Effector memory CD4-positive, alpha-beta T cell (primary cell): Measurements from ENCODE around the gene SDR42E2.

Source experiments
- DNase-seq, 3 donors: peaks; one replicate each; pipeline ENCODE4 v3.0.0-alpha.2; 2020
- H3K27ac ChIP-seq: 2 replicates; pipeline ENCODE4 v1.7.0; 2013; ENCODE audit warnings: mild to moderate bottlenecking, low read length, moderate library complexity; ENCODE audit not compliant: insufficient read depth, poor library complexity, severe bottlenecking
- H3K27me3 ChIP-seq: replicated peaks from 2 replicates; pipeline ENCODE4 v1.7.0; 2013; ENCODE audit warnings: mild to moderate bottlenecking, low read length; ENCODE audit not compliant: insufficient read depth, control insufficient read depth, poor library complexity, severe bottlenecking
- H3K36me3 ChIP-seq: 2 replicates; pipeline ENCODE4 v1.7.0; 2013; ENCODE audit warnings: mild to moderate bottlenecking, low read length, moderate library complexity; ENCODE audit not compliant: control insufficient read depth, insufficient read depth
- H3K4me1 ChIP-seq: 2 replicates; pipeline ENCODE4 v1.7.0; 2013; ENCODE audit warnings: low read length, mild to moderate bottlenecking; ENCODE audit not compliant: control insufficient read depth, insufficient read depth, poor library complexity, severe bottlenecking
- H3K4me3 ChIP-seq: 2 replicates; pipeline ENCODE4 v1.7.0; 2013; ENCODE audit warnings: low read length, low read depth, mild to moderate bottlenecking; ENCODE audit not compliant: insufficient read depth, poor library complexity, severe bottlenecking
- H3K9me3 ChIP-seq: 2 replicates; pipeline ENCODE4 v1.7.0; 2013; ENCODE audit warnings: mild to moderate bottlenecking, low read length, moderate library complexity; ENCODE audit not compliant: control insufficient read depth

SDR42E2 gene

DNA sequence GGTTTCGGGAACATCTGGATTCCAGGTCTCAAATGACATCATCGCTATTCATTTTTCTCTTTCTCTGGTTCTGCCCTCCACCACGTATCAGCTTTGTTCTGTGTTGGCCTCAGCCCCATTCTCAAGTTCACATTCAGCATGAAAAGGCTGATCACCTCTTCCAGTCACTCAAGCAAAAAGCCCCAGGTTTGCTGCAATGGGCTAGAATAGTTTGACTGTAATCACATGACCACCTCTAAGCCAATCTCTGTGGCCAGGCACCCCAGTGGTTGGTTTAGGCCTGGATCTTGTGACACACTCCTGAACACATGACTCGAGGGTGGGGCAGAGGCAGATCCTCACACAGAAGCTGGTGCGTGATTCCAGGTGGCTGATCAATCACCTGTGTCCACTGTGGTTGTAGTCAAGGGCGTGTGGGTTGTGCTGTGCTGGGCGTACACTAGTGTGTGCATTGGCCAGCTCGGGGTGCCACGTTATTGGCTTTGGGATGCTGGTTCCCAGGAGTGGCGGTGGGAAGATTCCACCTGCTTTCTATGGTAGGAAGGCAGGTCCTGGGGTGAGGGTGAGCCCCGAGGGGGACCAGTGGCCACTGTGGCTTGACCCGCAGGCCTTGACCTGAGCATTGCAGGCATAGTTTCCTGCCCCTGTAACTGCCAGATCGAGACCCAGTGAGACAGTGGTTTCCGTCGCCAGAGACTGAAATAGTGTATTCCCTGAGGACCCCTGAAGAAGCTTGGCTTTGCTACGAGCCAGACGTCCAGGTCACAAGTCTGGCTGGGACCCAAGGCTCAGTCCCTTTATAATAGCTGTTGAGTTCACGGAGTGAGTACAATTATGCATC is 55.8 kb downstream of the SDR42E2 start:
- Histone ChIP-seq H3K27ac (no peak overlapping the region), H3K27me3 (no peaks in the 10 kb centered on the region), H3K9me3 (no peaks in the 10 kb centered on the region), H3K4me1 (no peaks in the 10 kb centered on the region), H3K36me3 (no peaks in the 10 kb centered on the region), H3K4me3 (no peak overlapping the region)
- DNase-seq, result no peak

DNA sequence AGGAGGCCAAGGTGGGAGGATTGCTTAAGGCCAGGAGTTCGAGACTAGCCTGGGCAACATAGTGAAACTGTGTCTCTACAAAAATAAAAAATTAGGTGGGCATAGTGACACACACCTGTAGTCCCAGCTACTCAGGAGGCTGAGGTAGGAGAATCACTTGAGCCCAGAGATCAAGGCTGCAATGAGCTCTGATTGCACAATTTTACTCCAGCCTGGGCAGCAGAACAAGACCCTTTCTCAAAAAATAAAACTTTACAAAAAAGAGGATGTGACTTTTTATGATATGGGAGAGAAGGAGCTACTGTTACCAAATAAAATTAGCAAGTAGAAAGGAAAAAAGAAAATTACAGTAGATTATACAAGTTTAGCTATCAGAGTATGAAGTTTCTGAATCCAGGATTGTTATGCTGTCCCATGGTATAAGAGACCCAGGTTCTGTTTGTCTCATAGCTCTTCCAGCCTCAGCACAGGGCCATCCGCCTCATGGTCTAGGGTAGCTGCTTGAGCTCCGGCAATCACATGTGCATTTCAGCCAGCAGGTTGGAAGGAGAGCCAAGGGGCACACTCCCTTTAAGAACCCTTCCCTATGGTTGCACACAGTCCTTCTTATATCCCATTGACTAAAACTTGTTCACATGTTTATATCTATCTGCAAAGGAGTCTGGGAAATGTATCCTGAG is 57.2 kb downstream of the SDR42E2 start:
- no peak for DNase-seq
- Histone ChIP-seq H3K4me1 (no peaks in the 10 kb centered on the region), H3K4me3 (no peak overlapping the region), H3K27me3 (no peaks in the 10 kb centered on the region), H3K27ac (no peak overlapping the region), H3K36me3 (no peaks in the 10 kb centered on the region), H3K9me3 (no peaks in the 10 kb centered on the region)

DNA sequence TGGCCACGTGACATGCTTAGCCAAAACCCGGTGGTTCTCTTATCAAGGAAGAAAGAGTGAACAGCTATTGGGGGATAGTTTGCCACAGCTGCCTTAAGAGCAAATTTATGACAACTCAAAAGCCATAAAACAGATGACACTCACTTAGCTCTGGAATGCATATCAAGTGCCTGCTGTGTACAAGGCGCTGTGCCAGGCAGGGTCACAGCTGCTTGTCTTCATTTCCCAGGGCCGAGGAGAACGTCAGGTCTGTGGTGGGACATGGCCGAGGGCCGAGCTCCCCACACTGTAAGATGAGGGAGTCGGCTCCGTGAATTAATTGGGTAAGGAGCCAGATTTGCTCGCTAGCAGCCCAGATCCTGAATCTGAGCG is 57.7 kb downstream of the SDR42E2 start:
- no peaks in the 10 kb centered on the region for H3K4me1 ChIP-seq
- H3K27me3 ChIP-seq, result no peaks in the 10 kb centered on the region
- no peak for DNase-seq
- no peak overlapping the region for H3K27ac ChIP-seq
- no peaks in the 10 kb centered on the region for H3K36me3 ChIP-seq
- no peaks in the 10 kb centered on the region for H3K9me3 ChIP-seq
- H3K4me3 ChIP-seq, result no peak overlapping the region

DNA sequence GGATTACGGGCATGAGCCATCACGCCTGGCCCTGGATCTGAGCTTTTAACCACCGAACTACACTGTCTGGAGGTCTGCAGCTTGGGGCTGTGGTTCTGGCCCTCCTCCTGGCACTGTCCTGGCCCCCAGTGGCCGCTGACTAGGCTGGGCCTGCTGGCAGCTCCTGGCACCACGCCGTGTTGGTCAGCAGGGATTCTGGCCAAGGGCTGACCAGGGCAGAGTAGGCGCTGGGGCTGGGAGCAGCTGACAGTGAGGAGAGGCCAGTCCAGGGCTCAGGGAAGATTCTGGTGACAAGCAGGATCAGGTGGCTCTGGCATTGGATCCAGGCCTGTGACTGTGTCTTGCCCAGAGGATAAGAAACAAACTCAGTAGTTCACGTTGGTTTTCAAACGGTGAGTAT is 58.4 kb downstream of the SDR42E2 start:
- Histone ChIP-seq H3K27me3 (no peaks in the 10 kb centered on the region), H3K27ac (no peak overlapping the region), H3K4me3 (no peak overlapping the region), H3K4me1 (no peaks in the 10 kb centered on the region), H3K9me3 (no peaks in the 10 kb centered on the region), H3K36me3 (no peaks in the 10 kb centered on the region)
- no peak for DNase-seq

DNA sequence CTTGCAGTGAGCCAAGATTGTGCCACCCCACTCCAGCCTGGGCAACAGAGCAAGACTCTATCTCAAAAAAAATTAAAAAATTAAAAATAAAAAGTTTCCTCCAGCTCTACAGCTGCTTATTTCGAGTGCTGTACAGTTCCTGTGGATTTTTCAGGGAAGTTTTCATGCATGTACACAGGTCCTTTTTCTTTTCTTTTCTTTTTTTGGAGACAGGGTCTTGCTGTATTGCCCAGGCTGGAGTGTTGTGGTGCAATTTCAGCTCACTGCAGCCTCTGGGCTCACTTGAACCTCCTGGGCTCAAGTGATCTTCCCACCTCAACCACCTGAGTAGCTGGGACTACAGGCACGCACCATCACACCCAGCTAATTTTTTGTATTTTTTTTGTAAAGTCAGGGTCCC is 59.7 kb downstream of the SDR42E2 start:
- no peaks in the 10 kb centered on the region for H3K27me3 ChIP-seq
- DNase-seq, result no peak
- no peaks in the 10 kb centered on the region for H3K9me3 ChIP-seq
- no peaks in the 10 kb centered on the region for H3K36me3 ChIP-seq
- H3K4me1 ChIP-seq, result no peaks in the 10 kb centered on the region
- no peak overlapping the region for H3K27ac ChIP-seq
- H3K4me3 ChIP-seq, result no peak overlapping the region

DNA sequence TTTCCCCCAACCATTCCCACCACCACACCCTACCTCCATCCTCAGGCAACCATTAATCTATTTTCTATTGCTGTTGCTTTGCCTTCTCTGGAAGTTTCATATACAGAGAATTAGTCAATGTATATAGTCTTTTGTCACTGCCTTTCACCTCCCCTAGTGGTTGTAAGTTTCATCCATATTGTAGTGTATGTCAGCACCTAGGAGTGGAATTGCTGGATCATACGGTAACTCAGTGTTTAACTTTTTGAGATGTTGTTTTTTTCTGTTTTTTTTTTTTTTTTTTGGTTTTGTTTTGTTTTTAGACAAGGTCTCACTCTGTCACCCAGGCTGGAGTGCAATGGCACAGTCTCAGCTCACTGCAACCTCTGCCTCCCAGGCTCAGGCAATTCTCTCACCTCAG is 60.7 kb downstream of the SDR42E2 start:
- Histone ChIP-seq H3K4me3 (no peak overlapping the region), H3K9me3 (no peaks in the 10 kb centered on the region), H3K27ac (no peak overlapping the region), H3K36me3 (no peaks in the 10 kb centered on the region), H3K27me3 (no peaks in the 10 kb centered on the region), H3K4me1 (no peaks in the 10 kb centered on the region)
- DNase-seq, result no peak

DNA sequence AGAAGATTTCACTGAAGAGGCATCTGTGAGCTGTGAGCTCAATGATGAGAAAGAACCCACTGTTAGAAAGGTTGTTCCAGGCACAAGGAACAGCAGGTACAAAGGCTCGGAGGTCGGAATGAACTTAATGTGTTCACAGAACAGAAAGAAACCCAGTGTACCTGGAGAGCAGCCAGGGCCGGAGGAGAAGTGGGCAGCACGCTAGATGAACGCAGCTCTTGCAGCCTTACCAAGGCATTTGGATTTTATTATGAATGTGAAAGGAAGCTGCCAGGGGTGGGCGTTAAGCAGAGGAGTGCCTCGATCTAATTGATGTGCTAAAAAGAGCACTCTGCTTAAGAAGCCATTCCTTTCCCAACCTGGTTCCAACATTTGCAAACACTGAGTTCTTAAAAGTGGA is 62.8 kb downstream of the SDR42E2 start:
- Histone ChIP-seq H3K9me3 (no peaks in the 10 kb centered on the region), H3K4me3 (no peak overlapping the region), H3K36me3 (no peaks in the 10 kb centered on the region), H3K4me1 (no peaks in the 10 kb centered on the region), H3K27me3 (no peaks in the 10 kb centered on the region), H3K27ac (no peak overlapping the region)
- DNase-seq, result no peak

DNA sequence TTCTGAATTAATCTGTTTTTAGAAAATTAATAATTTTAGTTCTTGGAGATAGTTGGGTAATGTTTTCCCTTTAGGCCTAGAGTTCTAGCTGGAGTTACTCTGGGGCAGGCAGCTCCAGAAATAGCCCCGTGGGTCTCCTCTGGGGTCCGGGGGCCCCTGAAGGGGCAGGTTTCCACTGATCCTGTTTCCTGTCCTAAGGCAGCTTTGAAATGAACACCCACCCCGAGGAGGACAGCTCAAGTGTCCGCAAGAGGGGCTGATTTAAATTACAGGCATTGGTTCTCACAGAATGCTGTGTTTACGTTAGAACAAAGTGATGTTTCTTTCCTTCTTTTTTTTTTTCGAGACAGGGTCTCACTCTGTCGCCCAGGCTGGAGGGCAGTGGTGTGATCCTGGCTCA is 67.6 kb downstream of the SDR42E2 start:
- DNase-seq, result no peak
- no peaks in the 10 kb centered on the region for H3K4me1 ChIP-seq

DNA sequence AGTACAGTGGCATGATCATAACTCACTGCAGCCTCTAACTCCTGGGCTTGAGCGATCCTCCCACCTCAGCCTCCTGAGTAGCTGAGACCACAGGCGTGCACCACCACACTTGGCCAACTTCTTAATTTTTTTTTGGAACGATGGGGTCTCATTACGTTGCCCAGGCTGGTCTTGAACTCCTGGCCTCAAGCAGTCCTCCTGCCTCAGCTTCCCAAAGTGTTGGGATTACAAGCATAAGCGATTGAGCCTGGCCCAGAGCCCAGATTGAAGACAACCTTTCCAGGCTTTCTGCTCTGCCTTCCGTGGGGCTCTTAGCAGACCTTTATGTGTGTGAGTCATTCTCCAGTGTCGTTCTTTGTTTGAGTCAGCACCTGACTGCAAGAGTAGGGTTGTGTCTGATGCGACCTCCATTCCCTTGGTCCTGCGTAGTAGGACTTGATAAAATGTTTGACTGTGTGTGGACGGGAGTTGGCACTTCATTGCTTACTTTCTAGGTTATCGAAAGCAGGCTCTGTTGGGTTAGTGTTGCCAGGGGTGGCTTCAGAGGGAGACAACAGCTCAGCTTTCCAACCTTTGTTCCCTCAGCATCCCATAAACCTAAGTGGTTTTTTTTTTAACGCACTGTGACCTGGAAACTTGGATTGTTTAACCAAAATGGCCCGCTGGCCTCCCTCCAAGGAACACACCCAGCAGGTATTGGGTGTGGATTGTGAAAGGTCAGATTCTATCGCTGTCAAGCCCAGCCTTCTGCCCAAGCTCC is 70.2 kb downstream of the SDR42E2 start:
- Histone ChIP-seq H3K9me3 (no peaks in the 10 kb centered on the region), H3K4me1 (no peaks in the 10 kb centered on the region), H3K27ac (no peak overlapping the region), H3K27me3 (no peaks in the 10 kb centered on the region), H3K36me3 (peaks cover 3% of the 10 kb centered on the region), H3K4me3 (no peak overlapping the region)
- DNase-seq, result no peak

More for the DNA sequence above, 67.6 kb downstream of the SDR42E2 start:
- H3K27me3 ChIP-seq, result no peaks in the 10 kb centered on the region
- no peaks in the 10 kb centered on the region for H3K9me3 ChIP-seq
- H3K27ac ChIP-seq, result no peak overlapping the region
- no peaks in the 10 kb centered on the region for H3K36me3 ChIP-seq
- no peak overlapping the region for H3K4me3 ChIP-seq

DNA sequence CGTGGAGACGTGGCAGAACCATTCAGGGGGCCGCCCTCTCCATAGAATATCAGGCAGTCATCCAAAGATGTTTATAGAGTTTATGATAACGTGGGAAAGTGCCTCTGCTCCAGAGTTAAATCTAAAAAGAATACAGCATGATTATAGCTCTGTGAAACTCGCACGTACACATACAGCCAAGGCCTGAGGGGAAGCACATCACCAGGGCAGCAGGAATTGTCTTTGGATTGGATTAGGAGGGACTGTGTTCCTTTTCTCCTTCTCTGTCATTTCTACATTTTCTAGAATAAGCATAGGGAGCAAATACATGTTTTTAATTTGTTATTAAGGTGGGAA is 70.7 kb downstream of the SDR42E2 start:
- Histone ChIP-seq H3K4me3 (no peak overlapping the region), H3K36me3 (peaks cover 3% of the 10 kb centered on the region), H3K27ac (no peak overlapping the region), H3K4me1 (no peaks in the 10 kb centered on the region), H3K9me3 (no peaks in the 10 kb centered on the region), H3K27me3 (no peaks in the 10 kb centered on the region)
- no peak for DNase-seq
